HG02884 (cell line): Measurements from ENCODE around the gene YAE1.

Experiments
- ATAC-seq: cut with Tn5 transposase; IDR thresholded peaks from one replicate; pipeline ENCODE4 v1.9.1; 2021; ENCODE audit warnings: mild to moderate bottlenecking, moderate library complexity; ENCODE audit not compliant: unreplicated experiment

YAE1 gene

GRCh38 chr7:39554583-39555165, 11.5 kb upstream of the YAE1 start:
- ATAC-seq = no peak

- ATAC-seq = no peak
Observed at GRCh38 chr7:39557222-39557621, 9.0 kb upstream of the YAE1 start.

- ATAC-seq = no peak
Observed at GRCh38 chr7:39557911-39558310, 8.3 kb upstream of the YAE1 start.

- ATAC-seq = no peak
Observed at GRCh38 chr7:39560408-39560807, 5.8 kb upstream of the YAE1 start.

GRCh38 chr7:39560997-39561396, 5.2 kb upstream of the YAE1 start:
- ATAC-seq = no peak

GRCh38 chr7:39565538-39565937, 666 bp upstream of the YAE1 start:
- ATAC-seq = no peak

GRCh38 chr7:39567294-39567693, 1.1 kb downstream of the YAE1 start:
- ATAC-seq = no peak

- no peak for ATAC-seq
Observed at GRCh38 chr7:39574673-39575349, 8.6 kb downstream of the YAE1 start.

GRCh38 chr7:39577229-39577874, 11.1 kb downstream of the YAE1 start:
- no peak for ATAC-seq

- peak; percentile 96 for ATAC-seq
Observed at GRCh38 chr7:39580149-39580874, 14.1 kb downstream of the YAE1 start.

GRCh38 chr7:39582536-39582935, 16.3 kb downstream of the YAE1 start:
- ATAC-seq = no peak

- ATAC-seq = no peak
Observed at GRCh38 chr7:39583539-39583938, 17.3 kb downstream of the YAE1 start.

- no peak for ATAC-seq
Observed at GRCh38 chr7:39587393-39587792, 21.2 kb downstream of the YAE1 start.

GRCh38 chr7:39588416-39588815, 22.2 kb downstream of the YAE1 start:
- no peak for ATAC-seq

- ATAC-seq = peak; percentile 98
Observed at GRCh38 chr7:39589323-39590111, 23.3 kb downstream of the YAE1 start.

GRCh38 chr7:39592586-39592985, 26.4 kb downstream of the YAE1 start:
- ATAC-seq = no peak

GRCh38 chr7:39594988-39595620, 28.9 kb downstream of the YAE1 start:
- no peak for ATAC-seq

- no peak for ATAC-seq
Observed at GRCh38 chr7:39602351-39602750, 36.1 kb downstream of the YAE1 start.

- ATAC-seq = no peak
Observed at GRCh38 chr7:39603924-39604323, 37.7 kb downstream of the YAE1 start.

- no peak for ATAC-seq
Observed at GRCh38 chr7:39605087-39605486, 38.9 kb downstream of the YAE1 start.
